GM04504 (cell line): ENCODE data around the gene RNF13.
A peak's percentile ranks its signal among the peaks of the same experiment; 100 is the strongest.
"Not testable (repeated sequence)": the region's sequence is repeated elsewhere in the genome, so short reads cannot be mapped to it uniquely, and the experiment has no call there.

Experiments
- DNase-seq: peaks from one replicate; pipeline ENCODE4 v3.0.0-alpha.2; 2012; ENCODE audit warnings: low read depth

The RNF13 gene

DNA sequence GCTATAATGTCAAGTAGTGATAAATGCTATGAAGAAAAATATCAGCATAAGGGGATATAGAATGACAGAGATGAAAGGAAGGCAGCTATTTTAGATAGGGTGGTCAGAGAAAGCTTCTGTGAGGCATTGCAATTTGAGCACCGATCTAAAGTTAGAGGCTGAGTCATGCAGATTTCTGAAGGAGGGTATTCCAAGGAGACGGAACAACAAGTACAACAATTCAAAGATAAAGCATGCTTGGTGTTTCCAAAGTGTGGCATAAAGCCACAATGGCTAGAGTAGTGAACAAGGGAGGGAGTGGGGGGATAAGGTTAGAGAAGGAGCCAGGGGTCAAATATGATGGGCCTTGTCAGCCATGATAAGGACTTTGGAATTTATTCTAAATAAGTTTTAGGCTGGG is 85.8 kb downstream of the RNF13 start:
- DNase-seq = no peak

DNA sequence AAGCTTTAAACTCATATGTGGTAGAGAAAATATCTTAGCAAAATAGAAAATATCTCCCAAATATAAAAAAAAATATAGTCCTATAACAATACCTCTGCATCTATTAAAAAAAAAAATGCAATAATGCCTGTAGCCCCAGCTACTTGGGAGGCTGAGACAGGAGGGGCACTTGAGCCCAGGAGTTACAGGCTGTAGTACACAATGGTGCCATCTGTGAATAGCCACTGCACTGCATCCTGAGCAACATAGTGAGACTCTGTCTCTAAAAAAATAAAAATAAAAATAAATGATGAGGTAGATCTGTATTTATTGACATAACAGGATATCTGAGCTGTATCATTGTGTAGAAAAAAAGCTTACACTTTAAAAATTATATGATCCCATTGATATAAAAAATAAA is 87.3 kb downstream of the RNF13 start:
- DNase-seq = no peak

DNA sequence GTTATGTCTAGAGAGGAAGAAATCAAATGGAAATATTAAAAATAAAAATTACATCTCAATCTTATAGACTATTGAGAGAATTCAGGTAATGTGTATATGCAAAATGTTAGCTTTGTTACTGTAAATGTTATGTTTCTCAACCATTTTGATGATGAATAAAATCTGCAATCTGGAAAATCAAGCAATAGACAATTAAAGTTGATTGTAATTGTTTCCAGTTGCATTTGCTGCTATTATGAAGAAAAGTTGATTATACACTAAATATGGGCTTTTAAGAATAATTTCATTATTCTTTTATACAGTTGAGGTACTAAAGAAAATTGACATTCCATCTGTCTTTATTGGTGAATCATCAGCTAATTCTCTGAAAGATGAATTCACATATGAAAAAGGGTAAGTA is 88.8 kb downstream of the RNF13 start:
- no peak for DNase-seq

DNA sequence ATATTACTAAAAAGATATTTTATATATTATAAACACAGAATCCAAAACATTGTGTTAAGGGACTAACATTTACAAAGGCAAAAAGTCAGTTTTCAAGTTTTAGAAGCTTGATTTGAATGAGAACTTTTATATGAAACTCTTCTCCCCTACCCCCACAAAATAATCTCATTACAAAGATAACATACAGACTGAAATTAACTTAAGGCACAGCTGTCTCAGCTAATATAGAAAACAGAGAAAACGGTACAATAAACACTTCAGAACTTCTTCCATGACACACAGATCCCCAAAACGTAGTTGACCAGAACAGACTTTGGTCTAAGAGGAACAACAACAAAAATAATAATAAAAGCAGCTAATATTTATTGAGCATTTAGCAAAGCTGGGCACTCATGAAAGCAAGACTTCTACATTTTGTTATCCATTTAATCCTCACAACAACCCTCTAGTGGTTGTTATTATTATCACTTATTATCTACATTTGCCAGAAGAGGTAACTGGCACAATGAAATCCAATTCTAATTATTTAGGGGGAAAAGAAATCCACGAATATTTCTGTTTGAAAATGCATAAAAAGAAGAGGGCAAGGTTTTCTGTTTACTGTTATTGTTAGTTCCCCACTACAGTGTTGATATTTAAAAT is 89.6 kb downstream of the RNF13 start:
- no peak for DNase-seq

DNA sequence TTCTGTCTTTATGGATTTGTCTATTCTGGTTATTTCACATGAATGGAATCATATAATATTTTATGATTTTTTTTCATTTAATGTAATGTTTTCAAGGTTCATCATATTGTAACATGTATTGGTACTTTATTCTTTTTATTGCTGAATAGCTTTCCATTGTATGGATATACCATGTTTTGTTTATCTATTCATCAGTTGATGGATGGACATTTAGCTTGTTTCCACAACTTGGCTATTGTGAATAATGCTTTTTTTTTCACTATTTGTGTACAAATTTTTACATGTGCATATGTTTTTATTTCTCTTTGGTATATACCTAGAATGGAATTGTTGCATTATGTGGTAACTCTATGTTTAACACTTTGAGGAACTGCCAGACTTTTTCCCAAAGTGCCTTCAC is 93.0 kb downstream of the RNF13 start:
- no peak for DNase-seq

DNA sequence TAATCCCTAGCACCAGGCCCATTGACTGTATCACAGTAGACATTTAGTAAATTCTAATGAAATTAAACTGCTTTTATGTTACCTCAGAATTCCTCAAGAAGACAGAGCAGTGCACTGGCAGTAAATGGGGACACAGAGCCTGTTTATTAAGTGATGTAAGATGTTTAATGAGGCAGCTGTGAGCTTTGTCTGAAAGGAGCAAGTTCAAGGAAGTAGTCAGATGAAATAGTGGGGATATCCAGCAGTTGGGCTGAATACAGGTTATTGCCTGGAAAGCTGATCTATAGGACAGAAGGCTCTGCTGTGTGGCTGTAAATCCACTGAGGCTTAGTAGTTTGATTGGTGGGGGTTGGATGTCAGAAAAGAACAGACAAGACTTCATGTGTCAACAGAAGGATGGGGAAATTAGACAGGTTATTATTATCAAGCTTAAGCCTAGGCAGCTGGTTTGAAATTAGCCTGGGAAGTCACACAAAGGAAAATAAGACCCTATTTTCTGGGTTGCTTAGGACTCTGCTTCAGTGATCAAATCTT is 95.5 kb downstream of the RNF13 start:
- no peak for DNase-seq

DNA sequence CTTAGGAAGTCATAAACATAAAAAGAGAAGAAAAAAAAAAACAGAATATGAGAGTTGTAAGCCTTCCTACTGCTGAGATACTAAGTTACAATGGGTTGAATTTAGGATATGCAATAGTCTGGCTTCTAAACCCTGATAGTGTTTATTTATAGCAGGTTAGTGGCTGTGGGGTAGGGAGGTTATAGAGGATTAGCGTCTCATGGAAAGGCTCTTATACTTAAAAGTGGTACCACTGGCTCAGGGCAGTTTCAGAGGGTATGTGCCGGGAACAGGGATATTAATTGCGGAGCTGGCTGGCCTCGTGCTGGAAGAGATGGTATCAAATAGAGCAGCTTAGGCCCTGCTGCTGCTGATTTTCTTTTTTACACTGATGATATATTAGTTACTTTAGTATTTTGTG is 96.9 kb downstream of the RNF13 start:
- DNase-seq = no peak

DNA sequence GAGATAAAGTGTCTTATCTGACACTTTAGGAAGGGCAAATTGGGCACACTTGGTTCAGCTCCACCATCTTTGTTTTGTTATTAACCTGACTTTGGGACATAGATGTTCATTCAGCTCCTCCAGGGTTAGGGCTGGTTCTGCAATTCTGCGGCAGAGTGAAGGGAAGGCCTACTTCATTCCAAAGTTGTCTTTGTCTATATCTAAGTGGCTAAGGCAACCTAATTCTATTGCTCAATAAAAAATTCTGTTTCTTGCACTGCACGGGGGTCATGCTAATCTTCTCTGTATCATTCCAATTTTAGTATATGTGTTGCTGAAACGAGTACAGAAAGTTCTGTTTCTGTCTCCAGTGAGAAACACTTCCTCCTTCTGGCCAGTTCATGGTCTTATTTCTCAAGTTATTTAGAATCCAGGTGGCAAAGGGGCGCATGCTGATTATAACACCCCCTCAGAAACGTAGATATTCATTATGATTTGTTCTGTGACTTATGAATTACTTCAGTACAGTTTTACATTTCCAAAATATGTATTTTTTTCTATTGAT is 104.2 kb downstream of the RNF13 start:
- DNase-seq = no peak

DNA sequence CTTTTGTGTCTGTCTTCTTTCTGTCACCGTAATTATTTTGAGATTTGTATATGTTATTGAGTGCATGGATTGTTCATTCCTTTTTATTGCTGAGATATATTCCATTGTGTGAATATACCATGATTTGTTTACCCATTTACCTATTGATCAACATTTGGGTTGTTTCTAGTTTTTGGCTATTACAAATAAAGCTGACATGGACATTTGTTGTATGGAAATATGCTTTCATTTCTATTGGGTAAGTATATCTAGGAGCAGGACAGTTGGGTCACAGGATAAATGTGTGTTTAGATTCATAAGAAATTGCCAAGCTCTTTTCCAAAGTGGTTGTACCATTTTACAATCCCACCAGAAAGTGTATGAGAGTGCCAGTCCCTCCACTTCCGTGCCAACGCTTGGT is 106.5 kb downstream of the RNF13 start:
- DNase-seq = no peak

DNA sequence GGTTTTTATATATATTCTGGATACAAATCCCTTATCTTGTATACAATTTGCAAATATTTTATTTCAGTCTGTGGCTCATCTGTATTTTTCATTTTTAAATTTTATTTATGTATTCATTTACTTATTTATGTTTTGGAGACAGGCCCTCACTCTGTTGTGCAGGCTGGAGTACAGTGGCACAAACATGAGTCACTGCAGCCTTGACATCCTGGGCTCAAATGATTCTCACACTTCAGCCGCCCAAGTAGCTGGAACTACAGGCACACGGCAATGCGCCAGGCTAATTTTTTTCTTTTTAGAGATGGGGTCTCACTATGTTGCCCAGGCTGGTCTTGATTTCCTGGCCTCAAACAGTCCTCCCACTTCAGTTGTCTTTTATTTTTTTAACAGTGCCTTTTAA is 107.1 kb downstream of the RNF13 start:
- no peak for DNase-seq

DNA sequence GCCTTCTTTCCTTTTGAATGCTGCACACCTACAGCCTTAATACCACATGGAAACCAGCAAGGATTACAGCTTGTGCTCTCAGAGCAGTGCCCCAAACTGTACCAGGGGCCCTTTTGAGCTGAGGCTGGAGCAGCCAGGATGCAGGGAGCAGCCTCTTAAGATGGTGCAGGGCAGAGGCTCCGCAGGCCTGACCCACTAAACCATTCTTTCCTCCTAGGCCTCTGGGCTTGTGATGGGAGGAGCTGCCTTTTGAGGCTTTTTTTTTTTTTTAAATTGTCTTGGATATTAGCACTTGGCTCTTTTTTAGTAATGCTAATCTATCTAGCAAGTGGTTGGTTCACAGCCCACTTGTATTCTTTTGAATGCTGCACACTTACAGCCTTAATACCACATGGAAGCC is 120.0 kb downstream of the RNF13 start:
- DNase-seq = no peak

DNA sequence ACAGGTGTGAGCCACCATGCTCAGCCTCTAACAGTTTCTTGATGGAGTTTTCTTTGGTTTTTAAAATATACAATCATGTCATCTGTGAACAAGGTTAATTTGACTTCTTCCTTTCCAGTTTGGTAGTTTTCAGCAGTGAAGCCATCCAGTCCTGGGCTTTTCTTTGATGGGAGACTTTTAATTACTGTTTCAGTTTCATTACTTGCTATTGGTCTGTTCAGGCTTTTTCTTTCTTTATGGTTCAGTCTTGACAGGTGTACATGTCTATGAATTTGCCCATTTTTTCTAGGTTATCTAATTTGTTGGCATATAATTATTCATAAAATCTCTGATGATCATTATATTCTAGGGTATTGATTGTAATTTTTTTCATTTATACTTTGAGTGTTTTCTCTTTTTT is 120.8 kb downstream of the RNF13 start:
- no peak for DNase-seq

DNA sequence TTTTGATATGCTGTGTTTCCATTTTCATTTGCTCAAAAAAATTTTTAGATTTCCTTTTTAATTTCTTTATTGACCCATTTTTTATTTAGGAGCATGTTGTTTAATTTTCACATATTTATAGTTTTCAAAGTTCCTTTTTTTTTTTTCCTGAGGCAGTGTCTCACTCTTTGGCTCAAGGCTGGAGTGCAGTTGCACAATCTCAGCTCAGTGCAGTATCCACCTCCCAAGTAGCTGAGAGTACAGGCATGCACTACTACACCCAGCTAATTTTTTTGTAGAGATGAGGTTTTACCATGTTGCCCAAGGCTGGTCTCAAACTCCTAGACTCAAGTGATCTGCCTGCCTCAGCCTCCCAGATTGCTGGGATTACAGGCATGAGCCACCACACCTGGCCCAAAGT is 121.5 kb downstream of the RNF13 start:
- peak; percentile 58 for DNase-seq

DNA sequence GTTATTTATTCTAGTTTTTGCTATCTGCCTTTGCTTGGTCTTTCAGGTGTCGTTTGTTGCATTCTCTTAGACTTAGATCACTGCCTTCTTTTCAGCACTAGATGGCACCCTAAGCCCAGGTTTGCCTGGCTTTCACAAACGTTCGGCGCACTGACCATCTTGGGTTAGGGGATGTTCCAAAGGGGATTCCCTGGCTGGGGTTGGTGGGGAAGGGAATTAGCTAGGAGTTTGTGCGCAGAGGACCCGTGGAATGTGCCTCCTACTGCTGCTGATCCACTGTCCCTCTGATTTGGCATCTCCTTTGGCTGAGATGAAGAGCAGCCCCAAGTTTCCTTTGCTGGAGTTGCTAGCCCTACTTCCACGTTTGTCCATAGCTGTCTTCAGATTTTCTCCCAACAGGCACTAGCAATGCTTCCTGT is 123.8 kb downstream of the RNF13 start:
- no peak for DNase-seq

DNA sequence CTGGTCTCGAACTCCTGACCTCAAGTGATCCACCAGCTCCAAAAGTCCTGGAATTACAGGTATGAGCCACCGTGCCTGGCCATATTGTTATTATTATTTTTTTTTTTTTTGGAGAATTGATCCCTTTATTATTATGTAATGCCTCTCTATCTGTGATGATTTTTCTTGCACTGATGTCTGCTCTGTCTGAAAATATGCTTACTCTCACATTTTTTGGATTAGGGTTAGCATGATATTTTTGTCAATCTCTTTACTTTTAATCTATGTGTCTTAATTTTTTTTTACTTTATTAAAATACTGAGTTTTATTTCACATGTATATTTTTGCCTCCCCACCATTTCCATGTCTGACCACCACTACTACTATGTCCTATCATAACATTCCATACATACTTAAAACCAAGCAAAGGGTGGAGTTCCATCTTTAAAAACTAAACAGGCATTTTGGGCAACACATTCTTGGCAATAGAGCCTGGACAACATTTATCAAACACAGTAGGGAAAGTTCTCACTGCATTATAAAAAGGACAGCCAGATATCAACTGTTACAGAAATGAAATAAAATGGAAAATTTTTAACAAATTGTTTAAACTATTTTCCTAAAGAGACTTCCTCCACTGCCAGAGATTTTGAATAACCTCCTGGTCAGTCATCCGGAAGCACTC is 125.5 kb downstream of the RNF13 start:
- DNase-seq = not testable (repeated sequence)

DNA sequence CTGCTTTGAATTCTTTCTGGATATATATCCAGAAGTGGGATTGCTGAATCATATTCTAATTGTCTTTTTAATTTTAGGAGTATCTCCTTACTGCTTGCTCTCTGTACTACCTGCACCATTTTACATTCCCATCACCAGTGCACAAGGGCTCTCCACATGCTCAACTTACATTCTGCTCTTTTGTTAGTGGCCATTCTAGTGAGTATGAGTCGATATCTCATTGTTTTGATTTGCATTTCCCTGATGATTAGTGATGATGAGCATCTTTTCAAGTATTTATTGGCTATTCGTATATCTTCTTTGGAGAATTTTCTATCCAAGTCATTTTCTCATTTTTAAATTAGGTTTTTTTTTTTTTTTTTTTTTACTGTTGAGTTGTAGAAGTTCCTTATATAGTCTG is 128.2 kb downstream of the RNF13 start:
- no peak for DNase-seq

DNA sequence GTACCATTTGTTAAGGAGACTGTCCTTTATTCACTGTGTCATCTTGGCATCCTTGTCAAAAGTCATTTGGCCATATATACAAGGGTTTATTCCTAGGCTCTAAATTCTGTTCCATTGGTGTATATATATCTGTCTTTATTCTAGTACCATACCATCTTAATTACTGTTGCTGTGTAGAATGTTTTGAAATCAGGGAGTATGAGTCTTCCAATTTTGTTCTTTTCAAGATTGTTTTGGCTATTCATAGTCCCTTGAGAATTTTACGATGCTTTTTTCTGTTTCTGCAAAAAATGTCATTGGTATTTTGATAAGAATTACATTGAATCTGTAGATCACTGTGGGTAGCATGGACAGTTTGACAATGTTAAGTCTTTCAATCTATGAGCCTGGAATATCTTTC is 128.9 kb downstream of the RNF13 start:
- no peak for DNase-seq

DNA sequence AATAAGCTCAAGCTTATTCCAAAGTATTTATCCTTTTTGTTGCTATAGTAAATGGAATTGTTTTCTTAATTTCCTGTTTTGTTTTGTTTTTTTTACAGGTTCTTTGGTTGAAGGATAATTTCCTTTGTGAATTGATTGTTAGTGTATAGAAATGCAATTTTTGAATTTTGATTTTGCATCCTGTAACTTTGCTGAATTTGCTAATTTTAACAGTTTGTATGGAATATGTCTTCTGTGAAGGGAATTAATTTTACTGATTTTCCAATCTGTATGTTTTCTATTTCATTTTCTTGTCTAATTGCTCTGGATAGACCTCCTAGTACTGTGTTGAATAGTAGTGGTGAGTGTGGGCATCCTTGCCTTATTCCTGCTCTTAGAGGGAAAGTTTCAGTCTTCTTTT is 129.4 kb downstream of the RNF13 start:
- no peak for DNase-seq

DNA sequence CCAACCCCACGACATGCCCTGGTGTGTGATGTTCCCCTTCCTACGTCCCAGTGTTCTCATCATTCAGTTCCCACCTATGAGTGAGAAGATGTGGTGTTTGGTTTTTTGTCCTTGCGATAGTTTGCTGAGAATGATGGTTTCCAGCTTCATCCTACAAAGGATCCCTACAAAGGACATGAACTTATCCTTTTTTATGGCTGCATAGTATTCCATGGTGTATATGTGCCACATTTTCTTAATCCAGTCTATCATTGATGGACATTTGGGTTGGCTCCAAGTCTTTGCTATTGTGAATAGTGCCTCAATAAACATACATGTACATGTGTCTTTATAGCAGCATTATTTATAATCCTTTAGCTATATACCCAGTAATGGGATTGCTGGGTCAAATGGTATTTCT is 131.0 kb downstream of the RNF13 start:
- not testable (repeated sequence) for DNase-seq

DNA sequence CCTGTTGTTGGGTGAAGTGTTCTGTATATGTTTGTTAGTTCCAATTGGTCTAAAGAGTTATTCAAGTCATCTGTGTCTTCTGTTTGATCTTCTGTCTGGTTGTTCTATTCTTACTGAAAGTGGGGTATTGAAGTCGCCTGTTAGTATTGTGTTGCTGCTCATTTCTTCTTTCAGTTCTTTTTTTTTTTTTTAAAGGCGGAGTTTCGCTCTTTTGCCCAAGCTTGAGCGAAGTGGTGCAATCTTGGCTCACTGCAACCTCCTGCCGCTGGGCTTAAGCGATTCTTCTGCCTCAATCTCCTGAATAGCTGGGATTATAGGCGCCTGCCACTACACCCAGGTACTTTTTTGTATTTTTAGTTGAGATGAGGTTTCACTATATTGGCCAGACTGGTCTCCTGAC is 134.2 kb downstream of the RNF13 start:
- DNase-seq = no peak

DNA sequence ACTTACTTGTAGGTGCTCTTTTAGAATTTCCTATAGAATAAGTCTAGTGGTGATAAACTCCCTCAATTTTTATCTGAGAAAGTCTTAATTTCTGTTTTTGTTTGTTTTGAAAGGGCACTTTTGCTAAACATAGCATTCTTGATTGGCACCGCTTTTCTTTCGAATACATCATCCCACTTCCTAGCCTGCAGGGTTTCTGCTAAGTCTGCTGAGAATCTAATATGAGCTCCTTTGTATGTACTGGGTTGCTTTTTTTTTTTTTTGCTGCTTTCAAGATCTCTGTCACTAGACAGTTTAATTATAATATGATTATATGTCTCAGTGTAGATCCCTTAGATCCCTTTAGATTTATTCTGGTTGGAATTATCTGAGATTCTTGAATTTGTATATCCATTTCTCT is 136.2 kb downstream of the RNF13 start:
- no peak for DNase-seq

DNA sequence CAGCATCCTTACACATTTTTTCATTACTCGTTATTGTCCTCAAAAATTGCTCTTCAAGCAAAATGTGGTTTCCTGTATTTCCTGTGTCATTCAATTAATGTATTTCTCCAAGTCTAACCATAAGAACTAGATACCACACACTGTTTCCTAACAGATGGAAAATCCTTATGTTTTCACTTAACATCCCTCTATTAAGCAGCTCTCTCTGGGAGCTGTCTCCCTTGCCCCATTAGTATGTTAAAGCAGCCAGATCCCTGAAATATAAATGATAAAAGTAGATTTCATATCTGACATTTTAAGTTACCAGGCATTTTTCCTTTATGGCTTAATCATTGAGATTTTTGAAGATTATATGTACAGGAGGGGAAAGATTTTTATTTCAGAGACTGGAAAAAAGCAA is 141.8 kb downstream of the RNF13 start:
- no peak for DNase-seq

DNA sequence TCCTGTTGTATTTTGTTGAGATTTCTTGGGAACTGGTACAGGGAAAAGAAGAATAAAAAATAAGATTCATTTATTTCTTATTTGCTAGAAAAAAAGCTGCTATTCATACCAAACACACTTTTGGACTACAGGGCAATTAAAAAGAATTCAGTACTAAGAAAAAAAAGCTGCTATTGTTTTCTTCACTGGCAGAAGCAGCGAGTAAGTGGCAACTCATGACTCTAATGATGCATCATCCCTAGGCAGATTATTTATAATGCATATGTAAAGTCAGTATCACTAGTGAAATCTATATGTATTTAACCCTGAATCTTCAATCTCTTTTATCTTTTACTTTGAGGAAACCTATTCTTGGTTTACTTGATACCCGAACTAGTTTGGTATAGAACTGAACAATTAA is 142.4 kb downstream of the RNF13 start:
- DNase-seq = no peak
